KG1 (cell line): ENCODE measurements around the gene PTGR2.
"Not testable (repeated sequence)": the region's sequence is repeated elsewhere in the genome, so short reads cannot be mapped to it uniquely, and the experiment has no call there.

Source experiments
- DNase-seq: peaks from one replicate; lab custom pipeline; 2025; lab: John Stamatoyannopoulos, UW

PTGR2 gene

GRCh38 chr14:73851567-73852382 lies at the start of gene PTGR2:
Gene PTGR2, plus strand, starts transcription at chr14:73851831. Its CDS starts 7,032 bp downstream, at chr14:73858863.
- DNase-seq: peak; percentile 84

GRCh38 chr14:73802431-73803188 lies 49.0 kb upstream of the PTGR2 start:
- DNase-seq: no peak

GRCh38 chr14:73804636-73805035 lies 47.0 kb upstream of the PTGR2 start:
- no peak for DNase-seq

GRCh38 chr14:73807457-73807856 lies 44.2 kb upstream of the PTGR2 start:
- DNase-seq: no peak

DNA sequence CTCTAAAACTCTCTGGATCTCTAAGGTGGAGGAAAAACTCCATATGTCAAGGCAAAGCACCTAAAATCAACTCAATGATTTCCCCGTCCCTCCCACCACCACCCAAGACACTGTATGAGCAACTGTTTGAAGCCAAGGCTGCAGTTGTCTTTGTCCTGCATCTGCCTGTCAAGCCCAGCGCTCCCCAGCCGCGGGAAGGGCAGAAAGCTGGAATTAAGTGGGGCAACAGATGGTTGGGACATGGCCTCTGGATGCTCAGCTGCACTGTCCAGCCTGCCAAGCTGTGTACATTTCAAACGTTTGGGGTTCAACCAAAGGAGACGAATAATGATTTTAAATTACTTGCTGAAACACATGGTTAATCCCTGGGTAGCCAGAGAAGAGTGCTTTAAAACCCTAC lies 42.2 kb upstream of the PTGR2 start:
- no peak for DNase-seq

DNA sequence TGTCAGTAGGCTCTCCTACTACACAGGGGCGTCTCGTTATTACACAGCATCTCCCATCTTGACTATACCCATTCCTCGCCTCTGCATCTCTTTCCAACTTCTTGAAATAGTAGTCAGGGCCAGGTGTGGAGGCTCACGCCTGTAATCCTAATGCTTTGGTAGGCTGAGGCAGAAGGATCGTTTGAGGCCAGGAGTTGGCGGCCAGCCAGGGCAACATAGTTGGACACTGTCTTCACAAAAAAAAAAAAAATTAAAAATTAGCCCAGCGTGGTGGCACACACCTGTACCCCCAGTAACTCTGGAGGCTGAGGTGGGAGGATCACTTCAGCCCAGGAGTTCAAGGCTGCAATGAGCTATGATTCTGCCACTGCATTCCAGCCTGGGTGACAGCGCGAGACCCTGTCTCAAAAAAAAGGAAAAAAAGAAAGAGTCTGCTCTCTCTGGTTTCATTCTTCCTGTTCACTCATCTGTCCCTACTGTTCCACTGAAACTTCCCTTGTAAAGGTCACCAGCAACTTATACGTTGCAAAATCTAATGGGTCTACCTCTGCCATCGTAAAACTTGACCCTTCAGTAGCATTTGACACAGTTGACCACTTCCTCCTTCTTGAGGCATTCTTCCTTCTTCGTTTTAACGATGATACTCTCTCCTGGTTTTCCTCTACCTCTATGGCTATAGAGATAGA lies 41.0 kb upstream of the PTGR2 start:
- no peak for DNase-seq

DNA sequence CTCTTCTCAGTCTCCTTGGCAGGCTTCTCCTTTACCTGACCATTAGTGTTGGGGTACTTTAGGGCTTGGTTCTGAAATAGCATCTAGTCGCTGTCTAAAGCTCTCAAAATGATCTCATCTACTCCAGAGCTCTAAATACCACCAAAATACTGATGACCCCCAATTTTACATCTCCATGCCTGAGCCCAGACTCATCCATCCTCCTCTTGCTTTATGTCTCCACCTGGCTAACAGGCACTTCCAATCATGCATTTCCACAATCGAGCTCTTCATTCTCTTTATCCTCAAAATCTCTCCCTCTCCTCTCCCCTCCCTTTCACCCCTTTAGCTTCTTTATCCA lies 40.5 kb upstream of the PTGR2 start:
- DNase-seq: no peak

DNA sequence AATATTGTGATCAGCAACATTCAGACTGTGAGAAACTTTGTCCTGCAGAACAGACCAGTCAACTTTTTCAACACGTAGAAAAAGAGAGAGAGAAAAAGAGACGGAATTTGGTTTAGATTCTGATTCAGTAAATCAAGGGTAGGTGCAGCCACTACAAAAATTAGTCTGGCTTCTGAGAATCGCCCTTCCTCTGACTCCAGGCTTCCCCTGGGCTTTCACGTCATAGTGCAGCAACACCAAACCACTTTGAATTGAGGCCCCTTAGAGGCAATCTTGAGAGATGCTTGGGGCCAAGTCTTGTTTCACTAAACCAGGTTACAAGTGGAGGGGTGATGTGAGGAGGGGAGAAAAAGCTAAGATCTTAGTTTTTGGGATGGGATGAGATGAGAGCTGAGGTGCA lies 37.5 kb upstream of the PTGR2 start:
- DNase-seq: no peak

DNA sequence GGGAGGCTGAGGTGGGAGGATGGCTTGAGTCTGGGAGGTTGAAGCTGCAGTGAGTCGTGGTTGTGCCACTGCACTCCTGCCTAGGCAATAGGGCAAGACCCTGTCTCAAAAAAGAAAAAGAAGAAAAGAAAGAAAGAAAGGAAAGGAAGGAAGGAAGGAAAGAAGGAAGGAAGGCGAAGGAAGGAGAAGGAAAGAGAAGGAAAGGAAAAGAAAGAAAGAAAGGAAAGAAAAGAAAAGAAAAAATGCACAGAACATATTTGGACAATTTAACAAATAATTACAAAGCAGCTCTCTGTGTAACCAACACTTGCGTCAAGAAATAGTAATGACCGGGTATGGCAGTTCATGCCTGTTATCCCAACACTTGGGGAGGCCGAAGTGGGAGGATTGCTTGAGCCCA lies 35.8 kb upstream of the PTGR2 start:
- DNase-seq: no peak

DNA sequence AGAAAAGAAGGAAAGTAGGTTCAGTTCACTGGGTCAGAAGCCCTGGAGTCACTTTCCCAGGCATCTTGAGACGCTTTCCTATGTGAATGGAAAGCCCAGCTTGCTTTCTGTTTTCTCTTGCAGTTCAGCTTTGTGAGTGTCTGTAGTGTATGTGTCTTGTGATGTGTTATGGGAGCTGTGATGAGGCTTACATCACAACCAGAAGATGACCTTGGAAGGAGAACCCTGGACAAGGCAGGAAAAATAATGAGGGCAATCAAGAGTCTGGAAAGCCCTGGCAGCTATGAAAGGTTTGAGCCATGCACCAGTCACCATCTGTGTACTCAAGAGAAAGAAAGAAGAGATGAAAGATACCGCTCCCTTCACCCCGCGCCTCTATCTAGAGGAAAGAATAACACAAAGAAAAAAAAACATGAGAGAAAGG lies 35.2 kb upstream of the PTGR2 start:
- no peak for DNase-seq

DNA sequence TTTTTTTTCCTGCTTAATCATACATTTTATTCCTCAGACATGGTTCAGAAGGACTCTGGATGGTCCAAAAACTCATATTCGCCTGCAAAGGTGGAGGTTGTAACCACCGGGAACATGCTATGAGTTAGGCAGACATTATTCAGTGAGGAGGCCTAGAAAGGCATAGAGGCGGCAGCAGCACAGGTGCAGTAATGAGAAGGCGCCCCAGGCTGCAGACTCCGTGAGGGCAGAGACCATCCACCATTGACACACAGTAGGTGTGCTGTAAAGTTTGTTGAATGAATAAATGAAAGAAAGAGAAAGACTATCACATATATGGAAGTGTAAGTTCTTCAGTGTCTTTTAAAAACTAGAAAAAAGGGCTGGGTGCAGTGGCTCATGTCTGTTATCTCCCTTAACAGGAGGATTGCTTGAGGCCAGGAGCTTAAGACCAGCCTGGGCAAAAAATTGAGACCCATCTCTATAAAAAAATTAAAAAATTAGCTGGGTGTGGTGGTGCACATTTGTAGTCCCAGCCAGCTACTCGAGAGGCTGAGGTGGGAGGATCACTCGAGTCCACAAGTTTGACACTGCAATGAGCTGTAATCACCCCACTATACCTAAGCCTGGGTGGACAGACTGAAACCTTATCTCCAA lies 34.5 kb upstream of the PTGR2 start:
- no peak for DNase-seq

DNA sequence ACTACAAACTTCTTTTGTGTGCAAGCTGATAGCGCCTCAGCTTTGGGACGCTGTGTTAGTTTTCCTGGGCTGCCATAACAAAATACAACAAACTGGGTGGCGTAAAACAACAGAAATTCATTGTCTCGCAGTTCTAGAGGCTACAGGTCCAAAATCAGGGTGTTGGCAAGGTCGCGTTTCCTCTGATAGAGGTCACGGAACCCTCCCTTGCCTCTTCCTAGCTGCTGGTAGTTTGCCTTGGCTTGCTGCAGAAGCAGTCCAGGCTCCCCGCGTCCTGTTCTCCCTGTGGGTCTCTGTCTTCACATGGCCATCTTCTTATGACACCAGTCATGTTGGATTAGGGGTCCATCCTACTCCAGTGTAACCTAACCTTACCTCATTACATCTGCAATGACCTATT lies 32.8 kb upstream of the PTGR2 start:
- DNase-seq: no peak

- DNase-seq: no peak
These were observed 31.0 kb upstream of the PTGR2 start for GRCh38 chr14:73820631-73821030.

- DNase-seq: no peak
These were observed 28.2 kb upstream of the PTGR2 start for GRCh38 chr14:73823339-73823885.

DNA sequence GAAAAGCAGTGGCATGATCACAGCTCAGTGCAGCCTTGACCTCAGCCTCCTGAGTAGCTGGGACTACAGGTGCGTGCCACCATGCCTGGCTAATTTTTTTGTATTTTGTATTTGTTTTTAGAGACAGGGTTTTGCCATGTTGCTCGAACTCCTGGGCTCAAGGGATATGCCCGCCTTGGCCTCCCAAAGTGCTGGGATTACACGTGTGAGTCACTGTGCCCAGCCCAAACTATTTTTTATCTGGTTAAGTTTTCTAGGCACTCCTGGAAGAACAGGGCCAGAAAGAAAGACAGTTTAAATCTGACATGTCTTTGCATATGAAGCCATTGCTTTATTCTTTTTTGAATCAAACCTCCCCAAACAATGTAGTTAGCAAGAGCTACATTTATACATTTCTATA lies 27.5 kb upstream of the PTGR2 start:
- no peak for DNase-seq

DNA sequence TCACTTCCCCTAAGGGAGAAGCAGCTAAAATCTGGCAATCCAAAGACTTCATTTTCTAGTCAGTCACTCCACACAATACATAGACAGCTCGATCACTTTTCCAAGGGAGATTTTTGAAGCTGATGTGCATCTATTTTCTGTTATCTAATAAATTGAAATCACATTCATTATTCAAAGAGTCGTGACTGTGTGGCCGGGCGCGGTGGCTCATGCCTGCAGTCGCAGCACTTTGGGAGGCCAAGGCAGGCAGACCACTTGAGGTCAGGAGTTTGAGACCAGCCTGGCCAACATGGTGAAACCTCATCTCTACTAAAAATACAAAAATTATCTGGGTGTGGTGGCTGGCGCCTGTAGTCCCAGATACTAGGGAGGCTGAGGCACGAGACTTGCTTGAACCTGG lies 27.1 kb upstream of the PTGR2 start:
- DNase-seq: no peak

DNA sequence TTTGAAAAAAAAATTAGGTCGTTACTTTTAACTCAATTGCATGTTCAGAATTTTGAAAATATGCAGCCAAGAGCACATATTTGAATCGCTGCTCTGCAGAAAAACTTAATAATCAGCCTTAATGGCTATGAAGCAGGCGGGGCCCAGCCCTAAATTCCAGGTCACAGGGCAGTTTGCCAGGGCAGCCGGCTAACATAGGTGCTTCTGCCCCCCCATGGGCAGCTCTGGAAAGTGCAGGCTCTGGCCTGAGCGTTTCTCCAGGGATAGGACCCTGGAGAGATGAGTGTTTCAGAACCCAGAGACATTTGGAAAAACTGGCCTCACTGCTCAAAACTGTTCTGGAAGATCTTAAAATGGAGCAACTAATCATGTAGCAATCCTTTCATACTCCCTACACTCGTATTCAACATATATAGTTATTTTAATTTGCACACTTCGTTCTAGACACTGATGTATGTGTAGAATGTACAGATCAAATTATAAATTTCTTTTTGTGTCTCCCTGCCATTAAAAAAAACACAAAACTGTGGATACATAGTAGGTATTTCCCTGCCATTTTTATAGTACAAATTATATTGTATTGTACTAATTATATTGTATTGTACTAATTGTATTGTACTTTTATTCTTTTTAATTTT lies 26.0 kb upstream of the PTGR2 start:
- peak; percentile 62 for DNase-seq

DNA sequence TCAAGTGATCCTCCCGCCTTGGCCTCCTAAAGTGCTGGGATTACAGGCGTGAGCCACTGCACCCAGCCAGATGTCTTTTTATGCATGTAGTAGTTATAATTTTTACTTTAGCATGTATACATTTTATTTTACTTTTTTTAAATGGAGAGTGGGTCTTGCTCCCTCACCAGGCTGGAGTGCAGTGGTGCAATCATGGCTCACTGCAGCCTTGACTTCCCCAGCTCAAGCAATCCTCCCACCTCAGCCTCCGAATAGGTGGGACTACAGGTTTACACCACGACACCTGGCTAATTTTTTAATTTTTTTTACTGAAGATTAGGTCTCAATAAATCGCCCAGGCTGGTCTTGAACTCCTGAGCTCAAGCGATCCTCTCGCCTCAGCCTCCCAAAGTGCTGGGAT lies 24.4 kb upstream of the PTGR2 start:
- DNase-seq: not testable (repeated sequence)

DNA sequence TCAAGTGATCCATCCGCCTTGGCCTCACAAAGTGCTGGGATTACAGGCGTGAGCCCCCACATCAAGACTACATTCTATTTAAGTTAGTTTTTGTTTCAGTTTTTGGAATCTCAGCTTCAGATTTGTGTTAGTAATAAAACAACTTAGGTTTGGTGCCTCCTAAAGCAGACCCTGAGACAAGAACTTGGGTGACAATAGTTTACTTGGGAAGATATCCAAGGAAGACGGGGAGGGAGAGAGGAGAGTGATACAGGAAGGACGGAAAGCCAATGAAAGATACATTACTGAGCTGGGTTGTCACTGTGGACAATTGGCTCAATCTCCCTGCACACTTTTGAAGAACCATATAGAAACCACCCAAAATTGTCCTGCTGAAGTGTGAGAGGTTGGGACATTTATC lies 22.6 kb upstream of the PTGR2 start:
- no peak for DNase-seq

GRCh38 chr14:73829526-73830431 lies 21.9 kb upstream of the PTGR2 start:
- peak; percentile 8 for DNase-seq

DNA sequence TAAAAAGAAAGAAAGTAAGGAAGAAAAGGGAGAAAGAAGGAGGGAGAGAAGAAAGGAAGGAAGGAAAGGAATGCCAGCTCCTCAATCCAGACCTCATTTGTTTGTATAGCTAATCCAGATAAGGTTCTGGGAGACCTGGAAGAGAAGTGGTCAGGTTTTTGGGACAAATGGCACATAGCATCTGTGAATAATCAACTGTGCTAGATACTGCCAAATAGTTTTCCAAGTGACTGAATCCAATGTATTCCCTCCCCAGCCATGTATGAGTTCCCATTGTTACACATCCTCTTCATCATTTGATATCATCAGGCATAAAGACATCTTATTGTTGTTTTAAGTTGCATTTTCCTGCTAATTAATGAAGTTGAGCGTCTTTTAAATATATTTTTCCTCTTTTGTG lies 18.6 kb upstream of the PTGR2 start:
- no peak for DNase-seq
